GM10847 (cell line): ENCODE measurements around the gene UCKL1.

Source experiments
- POLR2A ChIP-seq: IDR thresholded peaks from 2 replicates; pipeline ENCODE4 v1.6.1; 2011; ENCODE audit not compliant: insufficient read length; ENCODE audit errors: extremely low read depth

The UCKL1 gene

DNA sequence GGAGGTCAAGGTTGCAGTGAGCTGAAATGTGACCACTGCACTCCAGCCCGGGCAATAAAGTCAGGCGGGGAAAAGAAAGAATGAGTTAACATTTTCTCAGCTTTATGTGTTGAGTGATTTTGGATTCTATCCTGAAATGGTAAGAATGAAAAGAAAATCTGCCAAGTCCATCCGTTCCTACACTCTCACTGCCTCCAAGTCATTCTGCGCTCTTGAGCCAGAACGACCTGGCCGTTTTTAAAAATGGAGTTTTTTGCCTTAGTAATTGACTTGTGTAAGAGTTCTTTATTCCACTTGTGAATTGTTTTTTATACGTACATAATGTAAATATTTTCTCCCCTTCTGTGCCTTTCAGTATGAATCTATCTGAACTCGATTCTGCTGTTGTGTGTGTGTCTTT, 32.6 kb downstream of the UCKL1 start:
- TF ChIP-seq POLR2A: no peak

DNA sequence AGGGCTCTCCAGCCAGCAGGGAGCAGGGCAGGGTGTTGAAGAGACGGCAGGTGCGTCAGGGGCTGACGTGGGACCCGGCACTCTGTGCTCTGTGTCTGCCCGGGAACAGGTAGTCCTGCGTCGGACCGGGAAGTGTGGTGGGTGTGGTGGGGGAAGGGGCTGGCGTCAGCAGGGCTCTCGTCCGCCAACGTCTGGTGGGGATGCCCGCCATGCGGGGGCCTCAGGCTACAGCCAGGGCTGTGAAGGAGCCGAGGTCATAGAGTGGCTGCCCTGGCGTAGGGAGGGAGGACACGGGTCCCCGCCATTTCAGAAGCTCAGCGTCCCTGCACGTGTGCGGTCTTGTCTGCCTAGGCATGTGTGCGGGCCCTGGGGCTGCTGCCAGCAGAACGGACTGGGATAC, 36.0 kb downstream of the UCKL1 start:
- TF ChIP-seq POLR2A: no peak

DNA sequence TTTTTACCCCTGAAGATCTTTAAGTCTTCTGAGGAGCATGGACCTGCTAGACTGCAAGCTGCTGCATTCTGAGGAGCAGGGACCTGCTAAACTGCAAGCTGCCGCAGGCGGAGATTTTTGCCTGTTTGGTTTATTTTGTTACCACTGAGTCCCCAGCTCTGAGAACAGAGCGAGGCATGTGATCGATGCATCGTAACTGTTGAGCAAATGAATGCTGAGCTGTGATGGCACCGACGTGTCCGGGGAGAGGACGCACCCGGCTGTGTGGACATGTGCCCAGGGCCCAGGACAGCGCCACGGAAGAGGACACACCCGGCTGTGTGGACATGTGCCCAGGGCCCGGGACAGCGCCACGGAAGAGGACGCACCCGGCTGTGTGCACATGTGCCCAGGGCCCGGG, 37.1 kb downstream of the UCKL1 start:
- TF ChIP-seq POLR2A: no peak

DNA sequence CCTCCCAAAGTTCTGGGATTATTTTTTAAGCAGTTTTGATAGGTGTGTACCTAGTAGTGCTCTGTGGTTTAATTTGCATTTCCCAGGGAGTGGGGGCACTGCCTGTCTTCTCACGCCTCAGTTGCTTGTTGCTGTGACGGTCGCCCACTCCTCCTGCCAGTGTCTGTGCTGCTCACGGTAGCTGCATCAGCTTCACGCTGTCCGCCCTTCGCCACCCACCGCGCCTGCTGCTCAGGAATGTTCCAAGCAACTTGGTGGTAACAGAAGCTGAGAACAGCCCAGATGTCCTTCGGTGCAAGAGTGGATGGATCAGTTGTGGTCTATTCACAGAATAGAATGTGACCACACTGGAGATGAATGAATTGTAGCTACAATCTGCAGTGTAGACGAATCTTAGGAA, 38.4 kb downstream of the UCKL1 start:
- TF ChIP-seq POLR2A: no peak

DNA sequence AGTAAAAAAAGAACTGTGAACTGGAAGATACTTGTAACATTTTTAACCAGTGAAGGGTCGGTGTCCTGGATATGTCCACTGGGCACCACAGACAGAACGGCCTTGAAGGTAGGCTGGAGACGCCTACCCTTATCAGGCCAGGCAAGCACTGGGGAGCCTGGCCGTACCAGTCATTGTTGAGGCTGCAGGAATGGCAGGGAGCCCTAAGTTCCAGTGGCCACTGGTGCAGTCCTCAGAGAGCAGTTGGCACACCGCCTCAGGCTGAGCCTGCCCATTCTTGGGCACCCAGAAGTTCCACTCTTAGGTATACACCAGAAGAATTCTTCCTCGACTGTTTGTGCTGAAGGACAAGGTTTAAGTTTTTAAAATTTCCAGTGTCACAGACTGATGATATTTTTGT, 40.7 kb downstream of the UCKL1 start:
- no peak for TF ChIP-seq POLR2A

DNA sequence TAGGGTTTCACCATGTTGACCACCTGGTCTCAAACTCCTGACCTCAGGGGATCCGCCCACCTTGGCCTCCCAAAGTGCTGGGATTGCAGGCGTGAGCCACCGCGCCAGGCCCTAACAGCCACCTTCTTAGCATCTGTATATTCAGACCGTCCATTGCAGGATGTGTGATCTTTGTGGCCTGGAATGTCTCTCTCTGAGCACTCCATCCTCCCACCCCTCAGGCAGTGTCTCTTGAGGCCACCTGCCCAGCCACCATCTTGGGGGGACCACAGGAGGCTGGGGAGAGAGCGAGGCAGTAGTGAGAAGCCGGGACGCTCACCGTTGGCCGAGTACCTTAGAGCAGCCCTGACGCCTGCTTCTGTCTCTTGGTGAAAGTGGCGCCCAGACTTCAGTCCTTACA, 42.4 kb downstream of the UCKL1 start:
- no peak for TF ChIP-seq POLR2A

DNA sequence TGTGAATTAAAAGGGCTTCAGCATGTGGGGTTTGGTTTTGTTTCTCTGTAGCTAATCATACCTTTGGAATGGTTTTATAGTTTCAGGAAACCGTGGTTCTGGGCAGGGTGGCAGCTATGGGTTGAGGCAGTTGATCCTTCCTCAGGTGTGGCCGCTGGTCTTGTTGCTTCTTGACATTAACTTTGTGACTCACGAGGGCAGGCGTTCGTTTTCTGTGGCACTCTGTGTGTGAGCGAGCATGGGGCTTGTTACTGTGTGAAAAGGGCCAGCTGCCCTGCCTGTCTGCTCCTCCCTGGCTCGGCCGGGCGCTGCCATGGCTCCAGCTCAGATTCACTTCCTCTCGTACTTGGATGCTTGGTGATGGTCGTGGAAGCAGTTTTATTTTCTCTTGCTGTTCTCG, 45.0 kb downstream of the UCKL1 start:
- TF ChIP-seq POLR2A: no peak

DNA sequence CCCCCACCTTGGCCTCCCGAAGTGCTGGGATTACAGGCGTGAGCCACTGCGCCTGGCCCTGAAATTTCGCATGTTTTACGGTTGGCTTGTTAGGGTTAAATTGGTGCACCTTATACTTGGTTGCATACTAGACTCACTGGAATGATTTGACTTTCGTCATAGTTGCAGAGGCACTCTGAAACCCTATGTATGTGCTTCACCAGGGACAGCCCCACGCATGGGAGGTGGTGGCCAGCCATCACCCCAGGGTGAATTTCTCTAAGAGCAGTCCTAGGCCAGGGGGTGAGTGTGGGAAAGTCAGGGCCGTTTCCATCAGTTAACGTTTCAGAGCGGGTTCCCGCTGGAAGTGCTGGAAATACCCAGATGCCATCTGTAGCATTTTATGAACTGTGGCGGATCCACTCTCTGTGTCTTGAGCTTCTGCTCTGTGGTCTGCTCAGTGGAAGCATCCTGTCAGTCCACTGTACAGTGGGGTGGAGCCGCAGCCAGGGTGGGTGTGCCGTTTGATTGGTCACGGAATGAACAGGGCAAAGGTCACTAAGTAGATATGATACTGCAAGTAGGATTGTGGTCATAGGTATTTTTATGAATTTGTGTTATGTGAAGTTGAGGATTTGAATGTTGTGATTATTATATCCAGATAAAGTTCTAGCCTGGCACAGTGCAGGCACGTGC, 48.1 kb downstream of the UCKL1 start:
- no peak for TF ChIP-seq POLR2A

DNA sequence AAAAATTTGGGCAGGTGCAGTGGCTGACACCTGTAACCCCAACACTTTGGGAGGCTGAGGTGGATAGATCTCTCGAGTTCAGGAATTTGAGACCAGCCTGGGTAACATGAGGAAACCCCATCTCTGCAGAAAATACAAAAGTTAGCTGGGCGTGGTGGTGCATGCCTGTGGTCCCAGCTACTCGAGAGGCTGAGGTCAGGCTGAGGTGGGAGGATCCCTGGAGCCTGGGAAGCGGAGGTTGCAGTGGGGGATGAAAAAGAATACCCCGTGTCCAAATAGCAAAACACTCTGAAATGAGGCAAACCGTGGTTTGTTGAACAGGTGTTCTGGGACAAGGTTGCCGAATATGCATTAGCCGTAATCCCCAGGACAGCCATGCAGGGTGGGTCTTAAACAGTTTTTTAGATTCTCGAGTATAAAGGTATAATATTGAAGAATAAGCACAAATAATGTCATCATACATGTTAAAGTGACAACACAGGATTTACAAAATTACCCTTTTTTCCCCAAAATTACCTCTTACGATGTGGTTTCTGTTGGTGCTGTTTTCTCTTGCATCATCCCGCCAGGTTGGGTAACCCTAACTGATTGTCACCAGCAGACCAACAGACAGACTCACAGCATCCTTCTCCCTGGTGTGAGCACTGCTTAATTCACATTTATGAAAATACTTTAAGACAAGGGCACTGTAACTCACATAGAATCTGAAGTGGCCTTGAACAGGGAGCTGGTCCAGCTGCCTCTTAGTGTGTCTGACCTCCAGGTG, 52.2 kb downstream of the UCKL1 start:
- TF ChIP-seq POLR2A: no peak

DNA sequence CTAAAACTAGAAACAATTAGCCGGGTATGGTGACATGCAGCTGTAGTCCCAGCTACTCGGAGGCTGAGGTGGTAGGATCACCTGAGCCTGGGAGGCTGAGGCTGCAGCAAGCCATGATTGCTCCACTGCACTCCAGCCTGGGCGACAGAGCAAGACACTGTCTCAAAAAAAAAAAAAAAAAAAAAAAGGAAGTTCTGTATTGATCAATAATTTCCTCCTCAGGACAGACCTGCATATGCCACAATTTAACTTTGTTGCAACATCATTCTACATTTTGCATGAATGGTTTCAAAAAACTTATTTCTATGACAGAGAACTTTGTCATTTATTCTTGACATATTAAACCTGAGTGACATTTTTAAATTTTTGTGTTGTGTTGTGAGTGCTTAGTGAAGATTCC, 55.8 kb downstream of the UCKL1 start:
- no peak for TF ChIP-seq POLR2A

DNA sequence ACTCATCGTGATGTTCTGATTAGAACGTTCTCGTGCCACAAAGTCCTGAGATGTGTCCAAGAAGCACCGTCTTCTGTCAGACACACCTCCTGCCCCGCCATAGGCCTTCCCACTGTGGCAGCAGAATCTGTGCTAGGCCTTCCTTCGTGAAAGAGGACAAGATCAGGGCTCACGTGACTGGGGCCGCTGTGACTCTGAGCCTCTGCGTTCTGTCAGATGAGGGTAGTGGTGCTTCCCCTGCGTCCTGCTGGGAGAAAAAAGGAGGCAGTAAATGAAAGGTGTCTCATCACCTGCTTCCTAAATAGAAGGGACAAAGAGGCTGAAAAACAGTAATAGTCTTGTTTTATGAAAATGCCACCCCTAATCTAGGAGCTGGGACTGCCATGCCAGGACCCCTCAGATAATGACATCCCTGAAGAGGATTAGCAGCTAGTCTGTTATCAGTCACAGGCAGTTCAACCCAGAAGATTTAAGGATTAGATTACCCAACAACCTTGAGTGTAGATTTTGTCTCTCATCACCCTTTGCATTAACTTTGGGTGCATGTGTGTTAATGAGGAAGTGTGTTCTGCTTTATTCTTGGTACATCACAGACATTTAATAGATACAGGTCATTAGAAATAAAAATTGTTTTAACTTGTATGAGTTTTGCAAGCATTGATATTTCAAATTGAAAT, 57.2 kb downstream of the UCKL1 start:
- no peak for TF ChIP-seq POLR2A

DNA sequence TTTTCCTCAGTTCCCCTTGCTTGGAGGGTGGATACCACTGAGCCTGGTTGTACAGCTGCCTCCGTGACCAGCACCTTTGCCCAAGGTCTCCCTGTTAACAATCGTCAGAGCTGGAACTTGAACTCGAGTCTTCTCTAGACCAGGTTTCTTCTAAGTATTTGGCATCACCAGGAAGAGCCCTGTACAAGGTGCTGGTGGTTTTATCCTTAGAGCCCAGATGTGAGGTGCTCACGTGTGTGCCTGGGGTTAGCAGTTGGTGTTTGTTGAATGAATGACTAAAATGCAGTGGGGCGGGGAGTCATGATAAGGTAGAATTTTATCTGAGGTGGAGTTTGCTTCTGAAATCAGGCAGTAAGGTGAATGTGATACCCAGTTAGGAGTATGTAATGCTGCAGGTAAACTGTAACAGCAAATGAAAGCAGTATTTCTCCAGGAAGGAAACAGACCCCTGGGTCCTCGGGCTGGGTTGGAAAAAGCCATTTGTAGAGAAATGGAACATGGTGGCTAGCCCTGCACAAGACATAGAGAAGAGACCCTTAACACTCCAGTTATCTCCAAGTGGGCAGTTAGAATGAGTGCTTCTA, 58.1 kb downstream of the UCKL1 start:
- no peak for TF ChIP-seq POLR2A

DNA sequence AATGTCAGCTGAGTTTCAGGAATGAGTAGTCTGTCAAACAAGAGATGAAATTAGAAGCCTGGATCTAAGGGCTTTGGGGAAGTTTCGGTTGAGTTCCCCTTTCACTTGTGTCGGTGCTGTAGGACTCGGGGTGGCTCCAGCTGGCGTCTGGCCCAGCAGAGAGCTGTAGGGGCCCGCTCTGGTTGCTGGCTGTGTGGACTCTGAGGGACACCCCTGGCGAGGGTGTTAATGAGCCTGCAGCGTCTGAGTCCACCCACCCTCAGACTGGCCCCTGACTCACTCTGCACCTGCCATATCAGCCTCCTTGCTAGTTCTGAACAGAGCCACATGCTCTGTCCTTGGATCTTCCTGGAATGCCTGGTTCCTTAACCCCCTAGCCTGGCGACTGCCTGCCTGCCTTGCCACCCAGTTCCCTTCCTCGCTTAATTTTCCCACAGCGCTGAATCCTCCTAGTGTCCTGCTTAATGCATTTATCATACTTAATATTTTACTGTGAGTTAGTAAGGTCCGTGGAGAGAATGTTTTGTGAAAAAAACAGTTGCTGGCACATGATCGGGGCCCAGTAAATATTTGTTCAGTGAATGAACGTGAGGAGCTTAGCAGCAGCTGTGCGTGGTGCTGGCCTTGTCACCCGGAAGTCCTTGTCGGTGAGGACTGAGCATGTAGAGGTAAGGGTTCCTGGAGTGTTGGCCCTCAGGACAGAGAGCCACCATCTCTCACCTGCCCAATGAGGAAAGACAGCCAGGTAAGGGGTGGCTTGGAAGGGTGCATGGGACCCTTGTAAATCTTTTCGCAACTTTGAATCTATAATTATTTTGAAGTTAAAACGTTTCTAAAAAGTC, 59.7 kb downstream of the UCKL1 start:
- no peak for TF ChIP-seq POLR2A

DNA sequence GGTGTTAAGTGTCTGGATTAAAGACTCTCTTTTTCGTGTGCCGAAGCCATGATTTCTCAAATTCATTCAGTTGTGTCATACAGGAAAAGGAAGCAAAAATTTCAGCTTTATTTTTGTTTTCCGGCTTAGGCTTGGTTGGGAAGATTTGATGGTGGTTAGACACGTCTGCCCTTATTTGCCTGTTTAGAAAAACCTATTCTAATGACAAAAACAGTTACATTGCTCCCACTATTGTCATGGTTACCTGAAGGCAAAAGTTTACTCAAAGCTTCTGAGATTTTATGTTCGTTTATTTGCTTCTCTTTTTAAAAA, 60.3 kb downstream of the UCKL1 start:
- no peak for TF ChIP-seq POLR2A
